ENCODE measurements around the gene BRME1.

BRME1 gene

GRCh38 chr19:13905634-13906520, at the start of gene BRME1, which contains the start of gene CC2D1A:
TSS of gene BRME1 (minus strand) at chr19:13906117. CDS start at chr19:13904892, 1,225 bp downstream.
TSS of gene CC2D1A (plus strand) at chr19:13906201. CDS start at chr19:13906442, 241 bp downstream.
- DNase-seq, result peak; percentile 79

- DNase-seq, result no peak
Observed at GRCh38 chr19:13954185-13954584, 48.3 kb upstream of the BRME1 start.

GRCh38 chr19:13952931-13953531, 47.1 kb upstream of the BRME1 start:
- DNase-seq, result peak; percentile 3

GRCh38 chr19:13952154-13952930, 46.4 kb upstream of the BRME1 start, which contains the start of gene DCAF15:
TSS of gene DCAF15 (plus strand) at chr19:13952509. CDS start at chr19:13952513, 4 bp downstream.
- peak; percentile 97 for DNase-seq

- DNase-seq, result peak; percentile 79
Observed at GRCh38 chr19:13951799-13952153, 45.9 kb upstream of the BRME1 start.

GRCh38 chr19:13951043-13951442, 45.1 kb upstream of the BRME1 start:
- DNase-seq, result no peak

GRCh38 chr19:13946414-13946813, 40.5 kb upstream of the BRME1 start:
- DNase-seq, result no peak

GRCh38 chr19:13942023-13942684, 36.2 kb upstream of the BRME1 start:
- DNase-seq, result no peak

- no peak for DNase-seq
Observed at GRCh38 chr19:13938301-13939064, 32.6 kb upstream of the BRME1 start, which contains the start of gene PODNL1. TSS of gene PODNL1 (minus strand) at chr19:13938417. CDS start at chr19:13938181, 236 bp downstream.

GRCh38 chr19:13937479-13938300, 31.8 kb upstream of the BRME1 start:
- no peak for DNase-seq

- no peak for DNase-seq
Observed at GRCh38 chr19:13935765-13936510, 30.0 kb upstream of the BRME1 start.

- DNase-seq, result no peak
Observed at GRCh38 chr19:13934785-13935109, 28.8 kb upstream of the BRME1 start.

- DNase-seq, result no peak
Observed at GRCh38 chr19:13932911-13933393, 27.0 kb upstream of the BRME1 start.

- no peak for DNase-seq
Observed at GRCh38 chr19:13932149-13932637, 26.3 kb upstream of the BRME1 start.

- DNase-seq, result no peak
Observed at GRCh38 chr19:13931391-13932148, 25.7 kb upstream of the BRME1 start.

- no peak for DNase-seq
Observed at GRCh38 chr19:13930402-13930801, 24.5 kb upstream of the BRME1 start.

- DNase-seq, result no peak
Observed at GRCh38 chr19:13929956-13930355, 24.0 kb upstream of the BRME1 start.

GRCh38 chr19:13929340-13929739, 23.4 kb upstream of the BRME1 start:
- no peak for DNase-seq

GRCh38 chr19:13926715-13927114, 20.8 kb upstream of the BRME1 start:
- no peak for DNase-seq

All from NCI-H510A treated with DMSO at 0.1 percent for 48 hours (cell line).